EH (cell line): ENCODE results near the gene KAZN.

ENCODE experiments used
- DNase-seq: peaks from one replicate; pipeline ENCODE4 v3.0.0-alpha.2; 2015; ENCODE audit warnings: low read depth

Gene KAZN

GRCh38 chr1:14647777-14648176 lies 49.3 kb downstream of the KAZN start:
- no peak for DNase-seq

- DNase-seq = no peak
Measured at GRCh38 chr1:14648391-14648790, 49.9 kb downstream of the KAZN start.

- no peak for DNase-seq
Measured at GRCh38 chr1:14648896-14649855, 50.7 kb downstream of the KAZN start.

GRCh38 chr1:14649976-14650375 lies 51.5 kb downstream of the KAZN start:
- DNase-seq = no peak

GRCh38 chr1:14650951-14651350 lies 52.5 kb downstream of the KAZN start:
- DNase-seq = no peak

GRCh38 chr1:14652840-14653239 lies 54.4 kb downstream of the KAZN start:
- no peak for DNase-seq

GRCh38 chr1:14653461-14653960 lies 55.0 kb downstream of the KAZN start:
- DNase-seq = no peak

GRCh38 chr1:14654554-14654953 lies 56.1 kb downstream of the KAZN start:
- DNase-seq = no peak

- no peak for DNase-seq
Measured at GRCh38 chr1:14655385-14655784, 56.9 kb downstream of the KAZN start.

- no peak for DNase-seq
Measured at GRCh38 chr1:14656384-14656937, 58.0 kb downstream of the KAZN start.

GRCh38 chr1:14658642-14659041 lies 60.2 kb downstream of the KAZN start:
- DNase-seq = no peak

- no peak for DNase-seq
Measured at GRCh38 chr1:14659913-14660312, 61.4 kb downstream of the KAZN start.

- DNase-seq = no peak
Measured at GRCh38 chr1:14660801-14661200, 62.3 kb downstream of the KAZN start.

- no peak for DNase-seq
Measured at GRCh38 chr1:14661222-14661621, 62.7 kb downstream of the KAZN start.

- DNase-seq = no peak
Measured at GRCh38 chr1:14662116-14662515, 63.6 kb downstream of the KAZN start.

- no peak for DNase-seq
Measured at GRCh38 chr1:14663773-14664172, 65.3 kb downstream of the KAZN start.

GRCh38 chr1:14666373-14666772 lies 67.9 kb downstream of the KAZN start:
- no peak for DNase-seq

GRCh38 chr1:14666962-14667650 lies 68.6 kb downstream of the KAZN start:
- DNase-seq = no peak

- DNase-seq = no peak
Measured at GRCh38 chr1:14667651-14667984, 69.1 kb downstream of the KAZN start.

- no peak for DNase-seq
Measured at GRCh38 chr1:14668538-14668937, 70.1 kb downstream of the KAZN start.

GRCh38 chr1:14672005-14672404 lies 73.5 kb downstream of the KAZN start:
- no peak for DNase-seq

GRCh38 chr1:14674030-14674429 lies 75.5 kb downstream of the KAZN start:
- no peak for DNase-seq

- no peak for DNase-seq
Measured at GRCh38 chr1:14676400-14676799, 77.9 kb downstream of the KAZN start.
